GM21723 (cell line): ENCODE results near the gene KCNAB1.
"Not testable (repeated sequence)": the region's sequence is repeated elsewhere in the genome, so short reads cannot be mapped to it uniquely, and the experiment has no call there.

Experiments used
- ATAC-seq: cut with Tn5 transposase; IDR thresholded peaks from one replicate; pipeline ENCODE4 v1.9.1; 2021; ENCODE audit warnings: mild to moderate bottlenecking, moderate library complexity; ENCODE audit not compliant: unreplicated experiment

The KCNAB1 gene

DNA sequence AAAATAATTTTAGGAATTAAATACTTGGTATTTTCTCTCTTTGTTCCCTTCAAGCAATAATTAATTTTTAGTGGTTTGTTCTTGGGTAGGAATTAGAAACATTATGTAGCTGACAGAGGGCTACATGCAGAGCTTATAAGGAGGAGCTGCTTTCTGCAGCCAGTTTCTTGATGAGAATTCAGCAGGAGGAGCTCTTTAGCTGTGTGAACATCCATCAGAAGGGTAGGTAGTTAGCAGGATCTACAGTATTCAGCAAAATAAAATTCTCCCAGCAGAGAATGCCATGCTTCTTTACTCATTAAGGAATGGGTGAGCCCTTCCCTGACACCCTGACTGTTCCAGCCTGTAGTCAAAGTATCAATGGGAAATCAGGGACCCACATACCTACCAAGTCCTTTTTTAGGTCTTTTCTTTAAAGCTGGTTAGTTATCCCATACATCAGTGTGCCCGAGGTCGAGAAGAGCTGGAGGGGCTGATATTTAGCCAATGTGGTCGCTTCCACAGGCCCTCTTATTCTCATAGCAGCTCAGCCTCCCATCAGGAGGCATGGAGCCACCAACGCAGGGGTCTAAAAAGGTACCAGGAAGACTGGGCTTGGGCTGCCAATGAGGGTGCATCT is 54.0 kb downstream of the KCNAB1 start:
- no peak for ATAC-seq

DNA sequence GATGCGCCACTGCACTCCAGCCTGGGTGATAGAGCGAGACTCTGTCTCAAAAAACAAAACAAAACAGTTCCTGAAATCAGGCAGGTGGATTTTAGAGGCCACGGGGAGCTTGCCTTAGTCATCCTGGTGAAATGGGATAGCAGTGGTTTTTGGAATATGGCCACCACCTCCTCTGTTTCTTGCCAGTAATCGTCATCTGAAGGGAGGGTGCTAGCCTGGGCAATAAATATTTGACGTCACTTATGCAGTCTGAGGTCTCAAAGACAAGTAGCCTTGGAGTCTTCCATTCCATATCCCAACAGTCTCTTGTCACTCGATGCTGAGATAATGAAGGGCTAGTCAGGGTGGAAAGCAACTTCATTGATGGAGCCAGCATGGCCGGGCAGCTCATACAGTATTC is 55.2 kb downstream of the KCNAB1 start:
- ATAC-seq = no peak

DNA sequence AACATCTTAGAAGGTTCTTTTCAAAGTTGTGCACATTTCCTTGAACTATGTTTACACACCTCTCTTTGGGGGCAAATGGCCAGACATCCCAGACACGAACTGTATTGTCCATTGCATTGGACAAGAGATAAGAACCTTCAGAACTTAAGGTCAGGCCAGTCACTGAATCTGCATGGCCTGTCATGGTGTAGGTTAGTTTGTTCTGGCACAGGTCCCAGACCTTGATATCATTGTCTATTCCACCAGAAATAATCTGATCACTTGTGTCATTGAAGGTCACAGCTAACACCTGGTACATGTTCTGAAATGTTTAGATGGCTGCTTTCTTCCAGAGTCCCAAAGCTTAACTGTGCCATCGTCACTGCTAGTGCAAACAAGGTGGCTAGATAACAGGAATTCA is 55.7 kb downstream of the KCNAB1 start:
- ATAC-seq = no peak

- ATAC-seq = no peak
Measured at GRCh38 chr3:156176629-156177210, 56.3 kb downstream of the KCNAB1 start.

DNA sequence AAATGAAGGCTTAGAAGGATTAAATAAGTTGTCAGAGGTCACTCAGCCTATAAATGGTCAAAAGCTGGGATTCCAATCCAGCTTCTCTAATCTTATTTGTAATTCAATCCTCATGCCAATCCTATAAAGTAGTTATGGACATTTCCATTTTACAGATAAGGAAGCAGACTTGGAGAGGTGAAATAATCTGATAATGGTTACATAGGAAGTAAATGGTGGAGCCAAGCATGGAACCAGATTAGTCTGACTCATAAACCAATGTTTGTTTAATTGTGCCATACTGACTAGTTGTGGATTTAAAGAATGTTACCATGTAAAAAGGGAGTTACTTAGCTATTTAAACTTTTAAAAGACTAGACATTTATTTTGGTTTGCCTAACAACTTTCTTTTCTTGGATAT is 59.7 kb downstream of the KCNAB1 start:
- ATAC-seq = no peak

DNA sequence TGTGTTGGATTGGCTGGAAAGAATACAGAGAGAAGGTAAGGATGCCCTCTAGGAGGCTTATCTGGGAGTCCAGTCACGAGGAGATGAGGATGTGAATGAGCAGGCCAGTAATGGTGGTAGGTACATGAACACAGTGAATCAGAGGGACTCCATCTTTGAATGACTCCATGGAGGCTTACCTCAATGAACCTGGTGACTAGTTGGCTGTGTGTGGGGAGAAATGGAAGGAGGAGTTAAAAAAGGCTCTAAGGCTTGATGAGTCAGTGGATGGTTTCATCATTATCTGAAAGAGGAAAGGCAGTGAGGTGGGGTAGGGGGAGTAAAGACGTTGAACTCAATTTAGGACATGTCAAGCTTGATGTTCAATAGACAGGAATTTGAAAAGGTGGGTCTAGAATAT is 61.1 kb downstream of the KCNAB1 start:
- no peak for ATAC-seq

DNA sequence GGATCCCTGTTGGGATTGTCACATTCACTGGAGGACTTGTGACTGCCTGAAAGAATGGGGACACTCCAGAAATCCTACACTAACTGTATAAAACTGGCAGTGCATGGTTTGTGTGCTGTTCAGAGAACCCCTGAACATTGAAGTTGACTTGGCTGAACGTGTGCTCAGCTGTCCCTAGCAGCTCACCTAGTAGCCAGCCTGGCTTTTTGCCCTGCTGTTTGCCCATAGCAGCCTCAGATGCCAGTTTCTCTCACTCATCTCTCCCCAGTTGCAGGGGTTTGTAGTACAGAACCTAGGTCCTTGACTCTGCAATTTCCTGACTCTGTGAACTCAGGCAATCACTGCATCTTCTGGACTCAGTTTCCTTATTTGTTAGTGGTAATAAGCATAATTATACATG is 63.0 kb downstream of the KCNAB1 start:
- no peak for ATAC-seq

- ATAC-seq = no peak
Measured at GRCh38 chr3:156184156-156184555, 63.8 kb downstream of the KCNAB1 start.

DNA sequence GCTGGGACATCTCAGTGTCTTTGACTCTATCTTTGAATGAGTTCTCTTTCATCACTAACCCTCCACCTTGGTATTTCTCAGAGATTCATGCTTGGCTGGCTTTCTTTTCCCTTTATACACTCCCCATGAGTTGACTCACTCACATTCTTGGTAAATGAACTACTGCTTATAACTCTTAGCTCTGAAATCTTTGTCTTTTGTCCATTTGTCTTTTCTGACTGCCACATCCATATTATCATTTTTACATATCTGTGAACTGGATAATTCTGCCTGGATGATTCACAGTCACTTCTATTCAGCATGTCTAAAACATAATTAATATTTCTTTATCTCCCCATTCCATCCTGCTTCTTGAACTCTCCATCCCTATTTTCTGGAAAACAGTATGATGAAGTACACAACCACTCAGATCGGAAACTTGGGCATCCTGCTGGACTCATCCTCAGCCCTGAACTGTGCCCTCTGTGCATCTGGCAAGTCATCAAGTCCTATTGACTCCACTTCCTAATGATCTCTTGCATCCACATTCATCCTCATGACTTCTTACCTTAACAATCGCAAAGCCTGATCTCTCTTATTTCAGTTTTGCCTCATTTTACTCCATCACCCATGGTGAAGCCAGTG is 66.9 kb downstream of the KCNAB1 start:
- ATAC-seq = no peak

GRCh38 chr3:156188757-156189156 is 68.4 kb downstream of the KCNAB1 start:
- ATAC-seq = no peak

DNA sequence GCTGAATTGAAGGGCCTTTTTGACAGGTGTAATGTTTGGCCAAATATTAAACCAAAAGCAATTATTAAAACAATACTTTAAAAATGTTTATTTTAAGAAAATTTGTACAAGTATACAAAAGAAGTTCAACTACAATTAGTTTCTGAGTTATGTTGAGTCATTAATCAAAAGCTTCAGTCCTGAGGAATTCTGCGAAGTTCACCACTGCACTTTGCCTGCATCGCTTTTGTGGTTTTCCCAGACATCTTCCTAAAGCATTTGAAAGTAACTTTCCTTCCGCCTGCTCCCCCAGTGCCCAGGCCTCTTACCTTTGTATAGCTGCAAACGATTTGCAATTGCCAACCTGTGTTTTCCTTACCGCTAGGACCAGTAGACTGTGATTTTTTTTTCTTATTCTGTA is 69.5 kb downstream of the KCNAB1 start:
- no peak for ATAC-seq

GRCh38 chr3:156194945-156195344 is 74.6 kb downstream of the KCNAB1 start:
- not testable (repeated sequence) for ATAC-seq

DNA sequence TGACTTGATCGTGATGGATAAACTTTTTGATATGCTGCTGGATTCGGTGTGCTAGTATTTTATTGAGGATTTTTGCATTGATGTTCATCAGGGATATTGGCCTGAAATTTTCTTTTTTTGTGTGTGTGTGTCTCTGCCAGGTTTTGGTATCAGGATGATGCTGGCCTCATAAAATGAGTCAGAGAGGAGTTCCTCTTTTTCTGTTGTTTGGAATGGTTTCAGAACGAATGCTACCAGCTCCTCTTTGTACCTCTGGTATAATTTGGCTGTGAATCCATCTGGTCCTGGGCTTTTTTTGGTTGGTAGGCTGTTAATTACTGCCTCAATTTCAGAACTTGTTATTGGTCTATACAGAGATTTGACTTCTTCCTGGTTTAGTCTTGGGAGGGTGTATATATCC is 76.8 kb downstream of the KCNAB1 start:
- not testable (repeated sequence) for ATAC-seq

- ATAC-seq = no peak
Measured at GRCh38 chr3:156201411-156202405, 81.3 kb downstream of the KCNAB1 start.

DNA sequence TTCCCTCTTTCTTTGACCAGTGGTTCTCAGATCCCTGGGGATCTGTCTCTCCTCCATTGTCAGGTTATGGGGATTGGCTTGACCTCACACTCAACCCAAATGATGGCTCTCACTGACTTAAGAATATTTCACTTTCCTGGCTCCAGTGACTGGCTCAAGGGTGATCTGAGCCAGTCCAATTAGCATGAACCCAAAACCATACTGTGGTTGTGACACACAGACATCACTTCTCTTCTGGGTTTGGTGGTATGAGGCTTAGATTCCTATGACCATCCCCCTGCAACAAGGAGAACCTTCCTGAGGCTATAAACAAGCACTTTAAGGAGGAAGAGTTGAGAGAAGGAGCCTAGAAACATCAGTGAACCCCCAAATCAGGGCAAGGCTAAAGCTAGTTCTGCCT is 85.8 kb downstream of the KCNAB1 start:
- ATAC-seq = no peak

DNA sequence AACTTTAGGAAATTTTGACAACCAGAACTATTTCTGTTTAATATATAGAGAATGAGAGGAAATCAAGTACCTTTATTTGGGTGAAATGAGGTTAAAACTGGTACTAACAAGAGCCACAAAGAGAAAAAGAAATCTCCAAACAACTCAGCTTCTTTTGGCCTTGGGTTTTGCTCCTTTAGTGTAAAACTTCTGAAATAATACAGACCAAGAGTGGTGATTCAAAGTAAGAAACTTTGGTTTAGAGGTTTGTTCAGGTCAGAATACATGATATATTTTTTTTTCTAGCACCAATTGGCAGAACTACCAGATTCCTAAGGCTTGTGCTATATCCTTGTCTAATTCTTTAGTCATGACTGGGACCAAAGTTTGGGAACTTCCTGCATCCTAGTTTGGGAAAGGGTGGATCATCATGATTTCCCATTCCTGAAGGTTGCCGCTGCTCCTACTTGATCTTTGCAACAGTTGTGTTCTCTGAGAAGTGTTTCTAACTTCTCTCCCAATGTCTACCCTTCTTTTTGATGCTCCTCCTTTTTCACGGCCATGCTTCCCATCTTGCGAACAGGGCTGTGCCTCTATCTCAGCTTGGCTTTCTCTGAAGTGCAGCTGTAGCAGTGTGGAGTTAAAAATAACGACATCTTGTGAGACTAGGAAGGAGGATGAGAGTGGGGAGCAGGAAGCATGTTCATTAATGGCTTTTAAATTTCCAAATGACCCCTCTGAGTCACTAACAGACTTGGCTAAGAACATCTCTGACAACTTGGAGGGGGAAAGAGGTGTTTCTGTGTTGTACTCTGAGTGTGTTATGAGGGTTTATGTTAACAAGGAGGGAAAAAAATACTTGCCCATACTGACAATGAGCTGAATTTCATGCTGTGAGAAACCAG is 87.7 kb downstream of the KCNAB1 start:
- ATAC-seq = no peak

DNA sequence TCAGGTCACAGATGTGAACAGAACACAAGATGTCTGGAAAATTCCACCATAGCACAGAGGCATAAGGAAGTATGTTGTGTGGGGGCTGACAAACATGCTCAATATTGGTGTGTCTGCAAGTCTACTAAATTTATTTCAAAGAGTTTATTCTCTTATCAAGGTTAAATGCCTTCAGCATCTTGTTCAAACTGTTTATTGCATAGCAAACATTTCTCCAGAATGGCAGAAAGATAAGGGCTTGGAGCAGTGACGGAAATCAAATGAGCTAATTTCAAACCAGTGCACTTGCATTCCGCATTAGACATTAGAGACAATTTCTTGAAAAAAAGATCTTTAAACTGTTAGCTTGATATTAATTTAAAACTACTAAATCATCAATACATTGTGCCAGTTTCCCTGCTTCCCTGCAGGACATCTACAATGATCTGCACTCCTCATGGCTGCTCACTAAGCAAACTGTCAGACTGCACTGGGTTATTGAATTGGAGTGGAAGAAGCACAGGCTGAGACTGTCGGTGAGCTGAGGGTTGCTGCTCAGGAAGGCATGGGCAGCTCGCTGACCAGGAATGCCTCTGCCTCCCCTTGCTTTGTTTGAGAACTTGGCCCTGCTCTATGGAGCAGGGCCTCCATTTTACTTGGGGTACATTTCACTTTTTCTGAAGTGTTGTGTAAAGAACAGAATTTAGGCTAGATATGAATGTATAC is 89.4 kb downstream of the KCNAB1 start:
- ATAC-seq = no peak

GRCh38 chr3:156211583-156211982 is 91.2 kb downstream of the KCNAB1 start:
- no peak for ATAC-seq

DNA sequence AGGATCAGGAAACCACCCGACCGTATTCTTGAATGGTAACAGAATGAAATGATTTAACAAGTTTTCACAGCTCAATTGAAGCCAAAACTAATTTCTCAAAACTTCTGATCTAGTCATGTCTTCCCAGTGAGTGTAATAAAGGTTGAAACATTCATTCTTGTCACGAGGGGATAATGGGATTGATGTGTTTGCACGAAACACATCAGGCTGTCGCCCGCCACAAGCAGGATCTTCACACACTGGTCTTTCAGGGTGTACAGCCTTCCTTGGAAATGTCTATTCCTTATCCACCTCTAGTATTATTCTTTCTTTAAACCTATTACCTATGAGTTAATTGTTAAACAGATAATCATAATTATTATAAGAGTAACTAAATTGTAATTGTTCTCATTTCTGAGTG is 94.3 kb downstream of the KCNAB1 start:
- no peak for ATAC-seq

DNA sequence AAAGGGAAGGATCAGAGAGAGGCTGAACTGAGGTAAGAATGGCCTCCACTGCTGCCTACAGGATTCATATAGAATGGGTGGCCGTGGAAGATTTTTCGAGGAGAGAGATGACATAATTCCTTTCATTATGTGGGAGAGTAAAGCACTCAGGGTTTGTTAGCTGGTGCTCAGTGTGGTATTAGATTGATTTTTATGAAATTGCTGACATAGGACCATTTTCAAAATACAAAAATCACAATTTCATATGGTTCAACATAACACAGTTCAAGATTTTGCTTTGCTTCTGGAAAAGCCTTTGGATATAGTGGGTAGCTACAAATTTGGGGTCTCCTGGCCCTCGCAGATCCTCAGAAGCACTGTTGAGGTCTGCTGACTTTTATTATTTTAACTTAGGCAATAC is 95.4 kb downstream of the KCNAB1 start:
- ATAC-seq = no peak
